GM12872 (cell line): ENCODE results near the gene MCL1.

ENCODE experiments used
- TF ChIP-seq, protein P1 (sequence below): IDR thresholded peaks from 3 replicates; pipeline ENCODE4 v1.5.1; 2011; ENCODE audit warnings: low read depth, mild to moderate bottlenecking, low read length, moderate library complexity; ENCODE audit not compliant: insufficient read depth

MCL1 gene

DNA sequence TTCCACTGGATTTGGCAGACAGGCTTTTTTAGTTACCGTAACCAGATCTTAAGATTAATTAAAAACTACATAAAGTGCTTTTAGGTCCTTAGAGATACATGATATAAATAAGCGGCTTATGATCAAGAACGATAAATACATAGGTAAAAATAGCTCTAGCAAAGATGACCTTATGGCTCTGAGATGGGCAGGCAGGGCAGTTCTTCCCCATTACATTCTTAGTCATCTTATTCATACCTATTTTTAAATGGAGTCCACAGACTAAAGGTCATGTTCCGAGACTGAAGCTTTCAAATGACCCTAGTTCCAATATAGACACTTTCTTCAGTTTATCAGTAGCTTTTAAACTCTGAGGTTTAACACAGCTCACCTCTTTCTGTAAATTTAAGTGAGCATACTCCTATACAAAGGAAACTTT is 4.3 kb downstream of the MCL1 start:
- TF ChIP-seq, protein P1, sequence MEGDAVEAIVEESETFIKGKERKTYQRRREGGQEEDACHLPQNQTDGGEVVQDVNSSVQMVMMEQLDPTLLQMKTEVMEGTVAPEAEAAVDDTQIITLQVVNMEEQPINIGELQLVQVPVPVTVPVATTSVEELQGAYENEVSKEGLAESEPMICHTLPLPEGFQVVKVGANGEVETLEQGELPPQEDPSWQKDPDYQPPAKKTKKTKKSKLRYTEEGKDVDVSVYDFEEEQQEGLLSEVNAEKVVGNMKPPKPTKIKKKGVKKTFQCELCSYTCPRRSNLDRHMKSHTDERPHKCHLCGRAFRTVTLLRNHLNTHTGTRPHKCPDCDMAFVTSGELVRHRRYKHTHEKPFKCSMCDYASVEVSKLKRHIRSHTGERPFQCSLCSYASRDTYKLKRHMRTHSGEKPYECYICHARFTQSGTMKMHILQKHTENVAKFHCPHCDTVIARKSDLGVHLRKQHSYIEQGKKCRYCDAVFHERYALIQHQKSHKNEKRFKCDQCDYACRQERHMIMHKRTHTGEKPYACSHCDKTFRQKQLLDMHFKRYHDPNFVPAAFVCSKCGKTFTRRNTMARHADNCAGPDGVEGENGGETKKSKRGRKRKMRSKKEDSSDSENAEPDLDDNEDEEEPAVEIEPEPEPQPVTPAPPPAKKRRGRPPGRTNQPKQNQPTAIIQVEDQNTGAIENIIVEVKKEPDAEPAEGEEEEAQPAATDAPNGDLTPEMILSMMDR: no peak

DNA sequence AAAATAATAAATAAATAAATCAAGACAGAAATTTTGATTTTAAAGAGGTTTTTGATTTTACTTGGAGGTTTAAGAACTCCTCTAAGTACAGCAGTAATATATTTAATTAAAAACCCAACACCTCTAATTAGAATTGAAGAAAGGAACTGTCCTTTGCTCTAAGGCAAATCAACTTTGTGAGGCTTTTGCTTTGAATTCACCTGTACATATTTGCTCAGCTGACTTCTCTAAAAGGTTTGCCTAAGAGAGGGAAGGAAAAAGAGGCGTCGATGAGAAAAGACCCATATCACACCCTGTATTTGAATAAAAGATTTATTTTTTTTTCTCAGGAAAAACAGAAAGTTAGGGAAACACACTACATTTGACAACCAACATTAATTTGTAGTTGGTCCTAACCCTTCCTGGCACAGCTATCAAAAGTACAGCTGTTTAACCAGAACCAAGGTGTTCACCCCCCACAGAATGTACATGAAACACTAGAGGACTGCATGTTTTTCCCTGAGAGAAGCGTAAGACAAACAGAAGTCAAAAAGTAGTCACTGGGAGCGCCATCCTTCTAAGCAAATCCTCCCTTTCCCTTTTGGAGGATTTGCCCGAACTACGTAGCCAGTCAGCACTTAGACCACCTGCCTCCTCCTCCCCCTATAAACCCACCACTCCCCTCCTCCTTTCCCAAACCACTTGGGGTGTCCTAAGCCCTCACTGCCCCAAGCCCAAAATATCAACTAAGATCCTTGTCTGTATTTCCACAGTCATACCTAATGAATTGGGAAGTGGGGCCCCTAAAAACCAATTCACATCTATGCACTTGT is 4.9 kb downstream of the MCL1 start:
- TF ChIP-seq, protein P1: no peak

DNA sequence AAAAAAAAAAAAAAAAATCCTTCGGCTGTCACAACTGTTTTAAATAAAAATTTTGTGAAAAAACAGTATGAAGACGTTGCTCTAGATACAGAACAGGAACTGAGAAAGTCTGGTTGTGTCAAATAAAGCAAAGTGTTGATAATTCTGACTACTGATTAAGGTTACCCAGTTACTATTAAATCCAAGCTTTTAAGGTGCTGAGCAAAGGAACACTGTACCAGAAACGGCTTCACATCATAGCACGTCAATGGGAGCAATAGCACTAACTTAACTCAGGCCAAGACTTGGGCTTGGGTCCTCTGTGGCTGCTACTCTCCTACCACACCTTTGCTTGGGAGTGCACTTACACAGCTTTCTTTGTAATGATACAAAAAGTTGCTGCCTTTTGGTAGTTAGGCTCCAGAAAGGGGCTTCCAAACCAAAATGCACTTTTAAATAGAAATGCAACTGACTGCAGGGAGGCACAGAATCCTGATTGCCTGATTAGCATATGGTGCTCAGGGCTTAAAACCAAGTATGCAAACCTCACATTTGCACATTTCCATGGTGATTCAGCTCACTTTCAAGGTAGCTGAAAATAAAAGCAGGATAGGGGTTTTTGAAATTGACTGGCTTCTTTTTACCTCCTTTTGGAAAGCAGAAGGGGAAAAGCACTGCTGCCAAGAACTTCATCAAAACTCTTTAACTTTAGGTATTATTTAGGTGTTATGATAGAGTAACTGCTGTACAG is 6.3 kb downstream of the MCL1 start:
- TF ChIP-seq, protein P1: no peak

DNA sequence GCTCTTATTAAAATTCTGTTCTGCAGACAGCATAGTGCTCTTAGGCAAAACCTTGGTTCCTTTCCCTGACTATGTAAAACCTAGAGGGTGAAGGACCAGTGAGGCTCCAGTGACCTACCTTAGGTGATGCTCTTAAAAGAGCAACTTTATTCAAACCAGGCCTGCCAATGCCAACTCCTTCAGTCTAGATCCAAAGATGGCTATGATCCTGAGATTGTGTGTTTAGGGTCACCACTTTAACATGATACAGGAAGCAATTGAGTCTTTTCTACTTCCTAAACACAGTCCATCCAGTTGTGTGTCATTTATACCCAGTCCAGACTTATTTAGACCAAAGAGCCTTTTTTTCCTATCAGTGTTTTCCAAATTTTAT is 10.8 kb downstream of the MCL1 start:
- TF ChIP-seq, protein P1: no peak

DNA sequence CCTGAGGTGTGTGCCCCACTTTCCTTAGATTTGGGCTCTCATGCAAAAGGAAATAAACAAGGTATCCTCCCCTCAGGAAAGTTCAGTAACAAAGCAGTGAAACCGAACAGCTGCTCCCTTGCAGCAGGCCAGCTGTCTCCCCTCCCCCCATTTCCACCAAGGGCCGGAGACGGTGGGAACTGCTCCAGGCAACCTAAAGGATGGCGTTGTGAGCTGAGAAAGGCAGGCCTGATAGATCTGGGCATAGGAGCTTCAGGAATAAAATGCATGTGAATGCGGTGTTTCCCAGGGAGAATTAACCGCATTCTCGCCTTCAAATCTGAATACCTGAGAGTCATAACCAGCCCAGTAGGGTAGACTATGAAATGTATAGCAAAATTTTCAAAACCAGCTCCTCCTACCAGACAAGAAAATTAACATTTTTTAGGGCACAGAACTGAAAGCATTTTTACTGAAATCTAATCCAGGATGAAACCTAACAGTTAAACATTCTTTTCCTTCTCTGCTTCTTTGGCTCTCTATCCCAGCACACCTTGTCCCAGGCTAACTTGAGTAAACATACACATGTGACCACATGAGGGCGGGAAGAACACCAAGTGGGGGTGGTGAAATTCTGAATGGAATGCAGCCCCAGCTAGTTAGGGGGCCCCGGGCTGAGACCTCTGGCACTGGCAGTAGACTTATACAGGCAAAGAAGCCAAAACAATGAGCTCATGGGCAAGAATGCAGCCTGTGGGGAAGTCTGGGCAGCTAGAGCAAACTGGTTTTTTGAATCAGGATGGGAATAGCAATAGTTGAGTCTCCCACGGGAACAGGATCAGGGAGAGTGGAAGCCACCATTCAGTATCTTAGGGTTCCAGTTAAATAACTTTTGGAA is 11.5 kb downstream of the MCL1 start:
- TF ChIP-seq, protein P1: no peak

DNA sequence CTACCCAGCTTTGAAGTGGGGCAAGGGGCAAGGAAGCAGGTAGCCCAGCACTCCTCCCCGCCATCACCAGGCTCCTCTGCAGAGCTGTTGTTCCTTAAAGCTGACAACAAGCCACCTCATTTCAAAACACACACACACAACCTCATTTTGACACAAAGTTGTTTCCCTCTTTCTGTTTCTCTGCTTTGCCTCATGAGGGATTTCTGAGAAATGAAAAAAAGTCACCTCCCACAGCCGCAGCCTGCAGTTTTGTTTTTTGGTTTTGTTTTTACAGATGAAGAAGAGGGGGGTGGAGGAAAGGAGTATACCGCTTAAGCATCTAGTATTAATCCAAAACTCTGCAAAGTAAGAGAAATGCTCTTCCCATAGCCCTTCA is 12.1 kb downstream of the MCL1 start:
- TF ChIP-seq, protein P1: no peak
